ENCODE measurements around the gene GJA3. TPM values are rescaled to one million over a fixed set of nuclear protein-coding genes. Genes with fewer than 3 reads are reported as not detected.

The GJA3 gene
- total RNA-seq, 1 experiment from 2014 or later, result 3.9 TPM

- Mint-ChIP-seq H3K4me3 (ENCODE audit: low read depth, unreplicated experiment) (no peak overlapping the region), H3K36me3 (ENCODE audit: insufficient read depth, unreplicated experiment) (peaks cover 6% of the 10 kb centered on the region), H3K9me3 (ENCODE audit: low read depth, unreplicated experiment) (no peaks in the 10 kb centered on the region), H3K4me1 (ENCODE audit: low read depth, unreplicated experiment) (peaks cover 9% of the 10 kb centered on the region), H3K27ac (ENCODE audit: unreplicated experiment) (no peak overlapping the region), H3K27me3 (ENCODE audit: unreplicated experiment) (peaks cover 19% of the 10 kb centered on the region)
- DNase-seq, result no peak
- CTCF ChIA-PET, result no interaction called here
- intact Hi-C loops (cut with micrococcal nuclease; ENCODE audit: unreplicated experiment), result no loop called here
- TF ChIP-seq CTCF (IDR thresholded peaks at IDR 0.05; ENCODE audit: unreplicated experiment), result no peak
- BruUV-seq (replicated peaks), result TSS peak; percentile 20
These were observed 29.8 kb upstream of the GJA3 start for GRCh38 chr13:20190481-20191310.

GRCh38 chr13:20190076-20190475 lies 29.2 kb upstream of the GJA3 start:
- peaks cover 13% of the 10 kb centered on the region for H3K27me3 Mint-ChIP-seq (ENCODE audit: unreplicated experiment)
- H3K36me3 Mint-ChIP-seq (ENCODE audit: insufficient read depth, unreplicated experiment), result peaks cover 6% of the 10 kb centered on the region
- H3K4me1 Mint-ChIP-seq (ENCODE audit: low read depth, unreplicated experiment), result peaks cover 8% of the 10 kb centered on the region
- intact Hi-C loops (cut with micrococcal nuclease; ENCODE audit: unreplicated experiment), result no loop called here
- no peak for DNase-seq
- CTCF ChIA-PET, result no interaction called here
- H3K4me3 Mint-ChIP-seq (ENCODE audit: low read depth, unreplicated experiment), result no peak overlapping the region
- no peaks in the 10 kb centered on the region for H3K9me3 Mint-ChIP-seq (ENCODE audit: low read depth, unreplicated experiment)
- no peak overlapping the region for H3K27ac Mint-ChIP-seq (ENCODE audit: unreplicated experiment)
- TF ChIP-seq CTCF (IDR thresholded peaks at IDR 0.05; ENCODE audit: unreplicated experiment), result no peak
- BruUV-seq (replicated peaks), result no TSS peak

GRCh38 chr13:20188667-20189553 lies 28.1 kb upstream of the GJA3 start:
- Mint-ChIP-seq H3K4me1 (ENCODE audit: low read depth, unreplicated experiment) (no peaks in the 10 kb centered on the region), H3K9me3 (ENCODE audit: low read depth, unreplicated experiment) (no peaks in the 10 kb centered on the region), H3K36me3 (ENCODE audit: insufficient read depth, unreplicated experiment) (peaks cover 6% of the 10 kb centered on the region), H3K27me3 (ENCODE audit: unreplicated experiment) (peaks cover under 1% of the 10 kb centered on the region), H3K4me3 (ENCODE audit: low read depth, unreplicated experiment) (no peak overlapping the region), H3K27ac (ENCODE audit: unreplicated experiment) (no peak overlapping the region)
- CTCF ChIA-PET, result no interaction called here
- BruUV-seq (replicated peaks), result no TSS peak
- no peak for DNase-seq
- TF ChIP-seq CTCF (IDR thresholded peaks at IDR 0.05; ENCODE audit: unreplicated experiment), result no peak
- intact Hi-C loops (cut with micrococcal nuclease; ENCODE audit: unreplicated experiment), result no loop called here

- H3K9me3 Mint-ChIP-seq (ENCODE audit: low read depth, unreplicated experiment), result no peaks in the 10 kb centered on the region
- no TSS peak for BruUV-seq (replicated peaks)
- DNase-seq, result no peak
- CTCF ChIA-PET, result no interaction called here
- H3K27me3 Mint-ChIP-seq (ENCODE audit: unreplicated experiment), result no peaks in the 10 kb centered on the region
- TF ChIP-seq CTCF (IDR thresholded peaks at IDR 0.05; ENCODE audit: unreplicated experiment), result no peak
- H3K27ac Mint-ChIP-seq (ENCODE audit: unreplicated experiment), result no peak overlapping the region
- H3K36me3 Mint-ChIP-seq (ENCODE audit: insufficient read depth, unreplicated experiment), result peaks cover under 1% of the 10 kb centered on the region
- no peaks in the 10 kb centered on the region for H3K4me1 Mint-ChIP-seq (ENCODE audit: low read depth, unreplicated experiment)
- no peak overlapping the region for H3K4me3 Mint-ChIP-seq (ENCODE audit: low read depth, unreplicated experiment)
- intact Hi-C loops (cut with micrococcal nuclease; ENCODE audit: unreplicated experiment), result no loop called here
These were observed 25.9 kb upstream of the GJA3 start for GRCh38 chr13:20186771-20187170.

Measured in Calu3 (cell line).